ENCODE data around the gene NQO2.

The NQO2 gene

GRCh38 chr6:3009930-3010329 lies 10.2 kb downstream of the NQO2 start:
- Histone ChIP-seq H3K18ac (ENCODE audit: low read depth in 1 of 2, low read length in 2 of 2) (no peak overlapping the region), H4K91ac (ENCODE audit: low read length) (no peak overlapping the region), H3K79me1 (replicated peaks; ENCODE audit: low read length, poor library complexity, severe bottlenecking) (no peaks in the 10 kb centered on the region), H4K8ac (ENCODE audit: low read length) (no peak overlapping the region), H3K4me1 (ENCODE audit: control insufficient read depth, insufficient read depth, low read depth, low read length) (no peaks in the 10 kb centered on the region), H2AK5ac (ENCODE audit: low read length, severe bottlenecking) (no peak overlapping the region), H3K4me2 (ENCODE audit: low read length, poor library complexity, severe bottlenecking) (no peak overlapping the region), H3K4ac (ENCODE audit: low read depth in 1 of 2, low read length in 2 of 2) (no peak overlapping the region), H2BK15ac (ENCODE audit: low read depth, poor library complexity, severe bottlenecking) (no peak overlapping the region), H3K4me3 (ENCODE audit: insufficient read depth in 1 of 2, low read depth in 1 of 2, low read length in 2 of 2) (no peak overlapping the region), H2BK5ac (ENCODE audit: low read depth, low read length, poor library complexity, severe bottlenecking) (no peak overlapping the region), H2BK12ac (ENCODE audit: low read length in 2 of 2) (no peak overlapping the region), H3K36me3 (ENCODE audit: control insufficient read depth in 1 of 2, insufficient read depth in 2 of 2, low read depth in 1 of 2, low read length in 2 of 2) (peaks cover 5 to 83% of the 10 kb centered on the region in 2 experiments), H3K9me3 (ENCODE audit: control insufficient read depth, low read length) (peaks cover 29% of the 10 kb centered on the region), H3K23ac (ENCODE audit: low read length in 2 of 2) (no peak overlapping the region), H3K27me3 (ENCODE audit: control insufficient read depth in 1 of 2, insufficient read depth in 1 of 2, low read length in 2 of 2) (no peaks in the 10 kb centered on the region), H2AFZ (ENCODE audit: low read depth, low read length) (no peak overlapping the region), H3K27ac (ENCODE audit: low read length, poor library complexity, severe bottlenecking) (no peak overlapping the region), H2BK120ac (ENCODE audit: low read depth, low read length) (no peak overlapping the region), H3K9ac (ENCODE audit: low read length) (no peak overlapping the region), H3K14ac (ENCODE audit: low read length in 2 of 2) (no peak overlapping the region)
- 94% methylated on average over 2 of the region's 3 CpGs for WGBS
- no peak for DNase-seq

- H3K4me3 ChIP-seq (ENCODE audit: insufficient read depth in 1 of 2, low read depth in 1 of 2, low read length in 2 of 2) = no peak overlapping the region
- H3K14ac ChIP-seq (ENCODE audit: low read length in 2 of 2) = no peak overlapping the region
- H3K18ac ChIP-seq (ENCODE audit: low read depth in 1 of 2, low read length in 2 of 2) = no peak overlapping the region
- DNase-seq = no peak
- H3K4me1 ChIP-seq (ENCODE audit: control insufficient read depth, insufficient read depth, low read depth, low read length) = no peaks in the 10 kb centered on the region
- no peak overlapping the region for H3K9ac ChIP-seq (ENCODE audit: low read length)
- H3K9me3 ChIP-seq (ENCODE audit: control insufficient read depth, low read length) = peaks cover 29% of the 10 kb centered on the region
- H2BK12ac ChIP-seq (ENCODE audit: low read length in 2 of 2) = no peak overlapping the region
- H3K23ac ChIP-seq (ENCODE audit: low read length in 2 of 2) = no peak overlapping the region
- peaks cover 10 to 82% of the 10 kb centered on the region in 2 experiments for H3K36me3 ChIP-seq (ENCODE audit: control insufficient read depth in 1 of 2, insufficient read depth in 2 of 2, low read depth in 1 of 2, low read length in 2 of 2)
- H3K79me1 ChIP-seq (replicated peaks; ENCODE audit: low read length, poor library complexity, severe bottlenecking) = no peaks in the 10 kb centered on the region
- no peak overlapping the region for H3K27ac ChIP-seq (ENCODE audit: low read length, poor library complexity, severe bottlenecking)
- no peak overlapping the region for H2BK15ac ChIP-seq (ENCODE audit: low read depth, poor library complexity, severe bottlenecking)
- no peak overlapping the region for H2AK5ac ChIP-seq (ENCODE audit: low read length, severe bottlenecking)
- no peak overlapping the region for H2AFZ ChIP-seq (ENCODE audit: low read depth, low read length)
- H3K4ac ChIP-seq (ENCODE audit: low read depth in 1 of 2, low read length in 2 of 2) = no peak overlapping the region
- H2BK120ac ChIP-seq (ENCODE audit: low read depth, low read length) = no peak overlapping the region
- H4K8ac ChIP-seq (ENCODE audit: low read length) = no peak overlapping the region
- H3K27me3 ChIP-seq (ENCODE audit: control insufficient read depth in 1 of 2, insufficient read depth in 1 of 2, low read length in 2 of 2) = no peaks in the 10 kb centered on the region
- H4K91ac ChIP-seq (ENCODE audit: low read length) = no peak overlapping the region
- H3K4me2 ChIP-seq (ENCODE audit: low read length, poor library complexity, severe bottlenecking) = no peak overlapping the region
- H2BK5ac ChIP-seq (ENCODE audit: low read depth, low read length, poor library complexity, severe bottlenecking) = no peak overlapping the region
Measured at GRCh38 chr6:3011158-3011557, 11.5 kb downstream of the NQO2 start.

GRCh38 chr6:3011592-3011991 lies 11.9 kb downstream of the NQO2 start:
- H3K4me1 ChIP-seq (ENCODE audit: control insufficient read depth, insufficient read depth, low read depth, low read length) = no peaks in the 10 kb centered on the region
- H3K9ac ChIP-seq (ENCODE audit: low read length) = no peak overlapping the region
- no peak for DNase-seq
- no peaks in the 10 kb centered on the region for H3K27me3 ChIP-seq (ENCODE audit: control insufficient read depth in 1 of 2, insufficient read depth in 1 of 2, low read length in 2 of 2)
- H2BK5ac ChIP-seq (ENCODE audit: low read depth, low read length, poor library complexity, severe bottlenecking) = no peak overlapping the region
- no peak overlapping the region for H3K4ac ChIP-seq (ENCODE audit: low read depth in 1 of 2, low read length in 2 of 2)
- H2BK12ac ChIP-seq (ENCODE audit: low read length in 2 of 2) = no peak overlapping the region
- no peak overlapping the region for H2AFZ ChIP-seq (ENCODE audit: low read depth, low read length)
- H2AK5ac ChIP-seq (ENCODE audit: low read length, severe bottlenecking) = no peak overlapping the region
- H3K14ac ChIP-seq (ENCODE audit: low read length in 2 of 2) = no peak overlapping the region
- no peaks in the 10 kb centered on the region for H3K79me1 ChIP-seq (replicated peaks; ENCODE audit: low read length, poor library complexity, severe bottlenecking)
- H3K9me3 ChIP-seq (ENCODE audit: control insufficient read depth, low read length) = peaks cover 29% of the 10 kb centered on the region
- peaks cover 10 to 81% of the 10 kb centered on the region in 2 experiments for H3K36me3 ChIP-seq (ENCODE audit: control insufficient read depth in 1 of 2, insufficient read depth in 2 of 2, low read depth in 1 of 2, low read length in 2 of 2)
- H4K8ac ChIP-seq (ENCODE audit: low read length) = no peak overlapping the region
- no peak overlapping the region for H3K4me3 ChIP-seq (ENCODE audit: insufficient read depth in 1 of 2, low read depth in 1 of 2, low read length in 2 of 2)
- H3K27ac ChIP-seq (ENCODE audit: low read length, poor library complexity, severe bottlenecking) = no peak overlapping the region
- no peak overlapping the region for H3K4me2 ChIP-seq (ENCODE audit: low read length, poor library complexity, severe bottlenecking)
- no peak overlapping the region for H4K91ac ChIP-seq (ENCODE audit: low read length)
- H2BK15ac ChIP-seq (ENCODE audit: low read depth, poor library complexity, severe bottlenecking) = no peak overlapping the region
- H3K18ac ChIP-seq (ENCODE audit: low read depth in 1 of 2, low read length in 2 of 2) = no peak overlapping the region
- no peak overlapping the region for H2BK120ac ChIP-seq (ENCODE audit: low read depth, low read length)
- H3K23ac ChIP-seq (ENCODE audit: low read length in 2 of 2) = no peak overlapping the region

GRCh38 chr6:3013486-3013885 lies 13.8 kb downstream of the NQO2 start:
- Histone ChIP-seq H3K4me2 (ENCODE audit: low read length, poor library complexity, severe bottlenecking) (no peak overlapping the region), H4K8ac (ENCODE audit: low read length) (no peak overlapping the region), H4K91ac (ENCODE audit: low read length) (no peak overlapping the region), H3K79me1 (replicated peaks; ENCODE audit: low read length, poor library complexity, severe bottlenecking) (no peaks in the 10 kb centered on the region), H2BK5ac (ENCODE audit: low read depth, low read length, poor library complexity, severe bottlenecking) (no peak overlapping the region), H3K18ac (ENCODE audit: low read depth in 1 of 2, low read length in 2 of 2) (peak overlapping the region in 1 of 2 experiments; percentile 17), H2AFZ (ENCODE audit: low read depth, low read length) (no peak overlapping the region), H2BK15ac (ENCODE audit: low read depth, poor library complexity, severe bottlenecking) (no peak overlapping the region), H2BK120ac (ENCODE audit: low read depth, low read length) (no peak overlapping the region), H3K27me3 (ENCODE audit: control insufficient read depth in 1 of 2, insufficient read depth in 1 of 2, low read length in 2 of 2) (no peaks in the 10 kb centered on the region), H3K9ac (ENCODE audit: low read length) (no peak overlapping the region), H3K4me1 (ENCODE audit: control insufficient read depth, insufficient read depth, low read depth, low read length) (no peaks in the 10 kb centered on the region), H3K9me3 (ENCODE audit: control insufficient read depth, low read length) (peaks cover 29% of the 10 kb centered on the region), H3K4ac (ENCODE audit: low read depth in 1 of 2, low read length in 2 of 2) (no peak overlapping the region), H3K27ac (ENCODE audit: low read length, poor library complexity, severe bottlenecking) (no peak overlapping the region), H3K36me3 (ENCODE audit: control insufficient read depth in 1 of 2, insufficient read depth in 2 of 2, low read depth in 1 of 2, low read length in 2 of 2) (peaks cover 14 to 76% of the 10 kb centered on the region in 2 experiments), H2AK5ac (ENCODE audit: low read length, severe bottlenecking) (no peak overlapping the region), H3K14ac (ENCODE audit: low read length in 2 of 2) (no peak overlapping the region), H3K23ac (ENCODE audit: low read length in 2 of 2) (no peak overlapping the region), H2BK12ac (ENCODE audit: low read length in 2 of 2) (no peak overlapping the region), H3K4me3 (ENCODE audit: insufficient read depth in 1 of 2, low read depth in 1 of 2, low read length in 2 of 2) (no peak overlapping the region)
- DNase-seq = peak; percentile 62
- WGBS = 41% methylated on average over 2 of the region's 2 CpGs
